CD4-positive, alpha-beta T cell treated with Interleukin-4 for 4 hours (primary cell): ENCODE measurements around the gene HAT1.

ENCODE experiments used
- DNase-seq: peaks from one replicate; pipeline ENCODE4 v3.0.0-alpha.2; 2020

HAT1 gene

GRCh38 chr2:171921970-171922229, 361 bp upstream of the HAT1 start:
- no peak for DNase-seq

DNA sequence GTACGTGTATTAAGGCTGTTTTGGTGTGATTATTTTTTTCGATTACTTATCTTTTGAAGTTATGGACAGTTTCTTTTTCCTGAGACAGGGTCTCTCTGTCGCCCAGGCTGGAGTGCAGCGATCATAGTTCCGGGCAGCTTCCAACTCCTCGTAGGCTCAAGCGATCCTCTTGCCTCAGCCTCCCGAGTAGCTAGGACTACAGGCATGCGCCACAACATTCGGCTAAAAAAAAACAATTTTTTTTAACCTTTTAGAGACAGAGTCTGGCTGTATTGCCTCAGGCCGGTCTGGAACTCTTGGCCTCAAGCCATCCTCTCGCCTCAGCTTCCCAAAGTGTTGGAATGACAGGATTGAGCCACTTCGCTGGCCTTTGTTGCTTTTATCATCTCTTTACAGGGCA, 945 bp downstream of the HAT1 start:
- DNase-seq, result no peak

- no peak for DNase-seq
These were observed 2.1 kb downstream of the HAT1 start for GRCh38 chr2:171924170-171924942.

GRCh38 chr2:171930385-171930784, 8.1 kb downstream of the HAT1 start:
- no peak for DNase-seq

- DNase-seq, result no peak
These were observed 16.9 kb downstream of the HAT1 start for GRCh38 chr2:171939058-171939742.

- no peak for DNase-seq
These were observed 17.4 kb downstream of the HAT1 start for GRCh38 chr2:171939743-171940071.

DNA sequence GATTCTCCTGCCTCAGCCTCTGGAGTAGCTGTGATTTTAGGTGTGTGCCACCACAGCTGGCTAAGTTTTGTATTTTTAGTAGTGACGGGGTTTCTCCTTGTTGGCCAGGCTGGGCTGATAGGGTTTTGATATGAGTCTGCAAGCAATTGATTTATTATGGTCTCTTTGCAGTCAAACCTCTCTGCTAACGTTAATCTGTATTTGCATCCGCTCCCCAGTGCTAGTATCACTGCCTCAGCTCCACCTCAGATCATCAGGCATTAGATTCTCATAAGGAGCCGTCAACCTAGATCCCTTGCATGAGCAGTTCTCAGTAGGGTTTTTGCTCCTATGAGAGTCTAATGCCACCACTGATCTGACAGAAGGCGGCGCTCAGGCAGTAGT, 19.0 kb downstream of the HAT1 start:
- no peak for DNase-seq

DNA sequence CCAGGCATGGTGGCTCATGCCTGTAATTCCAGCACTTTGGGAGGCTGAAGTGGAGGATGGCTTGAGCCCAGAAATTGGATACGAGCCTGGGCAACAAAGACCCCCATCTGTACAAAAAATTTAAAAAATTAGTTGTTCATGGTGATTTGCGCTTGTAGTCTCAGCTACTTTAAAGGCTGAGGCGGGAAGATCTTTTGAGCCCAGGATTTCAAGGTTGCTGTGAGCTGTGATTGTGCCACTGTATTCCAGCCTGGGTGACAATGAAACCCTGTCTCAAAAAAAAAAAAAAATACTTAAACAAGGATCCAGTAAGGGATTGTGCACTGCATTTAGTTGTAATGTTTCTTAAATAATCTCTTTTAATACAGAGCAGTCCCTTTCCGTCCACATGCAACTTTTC, 21.6 kb downstream of the HAT1 start:
- DNase-seq, result no peak

- DNase-seq, result no peak
These were observed 30.0 kb downstream of the HAT1 start for GRCh38 chr2:171952276-171952675.

- DNase-seq, result no peak
These were observed 30.5 kb downstream of the HAT1 start for GRCh38 chr2:171952748-171953147.

DNA sequence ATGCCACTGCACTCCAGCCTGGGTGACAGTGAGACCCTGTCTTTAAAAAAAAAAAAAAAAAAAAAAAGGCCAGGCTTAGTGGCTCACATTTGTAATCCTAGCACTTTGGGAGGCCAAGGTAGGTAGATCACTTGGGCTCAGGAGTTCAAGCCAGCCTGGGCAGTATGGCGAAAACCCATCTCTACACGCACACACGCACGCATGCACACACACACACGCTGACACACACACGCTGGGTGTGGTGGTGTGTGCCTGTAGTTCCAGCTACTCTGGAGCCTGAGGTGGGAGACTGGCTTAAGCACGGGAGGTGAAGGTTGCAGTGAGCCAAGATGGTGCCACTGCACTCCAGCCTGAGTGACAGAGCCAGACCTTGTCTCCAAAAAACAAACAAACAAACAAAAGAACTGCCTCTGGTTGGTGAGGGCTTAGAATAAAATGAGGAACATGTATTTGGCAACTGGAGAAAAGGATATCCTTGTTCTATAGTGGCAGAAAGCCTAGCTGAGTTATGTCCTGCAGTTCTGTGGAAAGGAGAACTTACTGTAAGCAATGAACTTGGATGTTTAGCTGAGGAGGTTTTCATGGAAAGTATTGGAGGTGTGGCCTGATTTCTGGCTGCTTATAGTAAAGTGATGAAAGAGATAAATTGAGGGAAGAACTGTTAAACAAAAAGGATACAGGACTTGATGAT, 34.0 kb downstream of the HAT1 start:
- peak; percentile 8 for DNase-seq

GRCh38 chr2:171957061-171957460, 34.8 kb downstream of the HAT1 start:
- no peak for DNase-seq

DNA sequence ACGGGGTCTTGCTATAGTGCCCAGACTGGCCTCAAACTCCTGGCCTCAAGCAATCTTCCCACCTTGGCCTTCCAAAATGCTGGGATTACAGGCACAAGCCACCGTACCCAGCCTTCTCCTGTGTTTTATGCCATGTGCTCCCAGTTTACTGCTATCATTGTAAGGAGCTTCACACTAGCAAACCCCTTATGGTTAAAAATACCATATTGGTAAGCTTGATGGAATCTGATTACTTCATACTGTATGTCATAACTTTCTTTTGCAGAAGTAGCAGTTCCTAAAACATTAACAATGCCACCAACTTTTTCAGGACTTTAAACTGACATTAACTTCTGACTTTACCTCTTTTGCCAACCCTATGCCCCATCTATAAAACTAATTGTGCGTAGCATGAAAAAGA, 36.2 kb downstream of the HAT1 start:
- no peak for DNase-seq

DNA sequence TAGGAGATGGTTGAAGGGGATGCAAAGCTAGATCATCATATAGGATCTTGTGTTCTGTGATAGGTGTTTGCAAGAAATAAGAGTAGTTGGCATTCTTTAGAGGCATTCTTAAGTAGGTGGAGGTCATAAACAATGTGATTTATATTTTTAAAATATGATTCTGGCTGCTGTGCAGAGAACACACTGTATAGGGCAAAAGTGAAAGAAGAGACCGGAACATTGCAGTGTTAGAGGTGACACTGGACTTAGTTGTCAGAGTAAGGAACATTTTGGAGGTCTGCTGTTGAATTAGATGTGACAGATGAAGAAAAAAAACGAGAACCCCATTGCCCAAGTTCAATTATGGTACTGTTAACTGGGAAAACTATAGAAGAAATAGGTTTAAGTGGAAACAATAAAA, 37.7 kb downstream of the HAT1 start:
- no peak for DNase-seq

GRCh38 chr2:171960570-171960969, 38.3 kb downstream of the HAT1 start:
- DNase-seq, result no peak

DNA sequence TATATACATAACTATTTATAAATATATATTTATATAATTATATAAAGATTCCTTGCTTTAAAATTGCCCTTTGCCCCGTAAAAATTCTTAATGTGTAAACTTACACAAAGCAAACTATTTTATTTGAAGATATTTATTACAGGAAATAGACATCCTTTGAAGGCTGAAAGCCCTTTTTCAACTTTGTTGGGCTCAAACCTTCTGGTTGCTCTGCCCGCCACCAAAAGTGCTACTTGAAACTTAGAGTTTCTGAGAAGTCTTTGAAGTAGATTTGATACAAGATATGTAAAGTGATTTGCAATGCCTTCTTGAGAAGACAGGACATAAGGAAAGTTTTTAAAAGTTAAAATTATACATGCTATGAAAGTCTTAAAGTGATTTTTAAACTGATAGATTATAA, 40.9 kb downstream of the HAT1 start:
- DNase-seq, result peak; percentile 15

DNA sequence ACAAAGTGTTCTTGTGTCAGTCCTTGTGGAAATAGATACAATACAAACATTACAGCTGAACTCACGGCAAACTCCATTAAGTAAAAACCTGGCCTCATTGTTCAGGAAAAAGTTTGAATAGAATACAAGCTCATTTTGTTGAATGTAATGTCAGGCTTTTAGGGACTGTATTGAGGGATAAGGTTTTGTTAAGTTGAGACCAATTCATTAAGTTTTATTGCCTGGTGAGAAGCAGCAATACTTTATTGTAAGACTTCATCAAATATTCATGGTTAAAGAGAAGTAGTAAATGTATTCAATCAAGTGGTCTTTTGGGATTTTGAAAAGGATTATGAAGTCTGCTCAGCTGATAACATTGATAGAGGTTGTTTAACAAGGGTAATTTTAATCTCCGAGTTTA, 42.0 kb downstream of the HAT1 start:
- DNase-seq, result no peak

GRCh38 chr2:171965238-171965637, 43.0 kb downstream of the HAT1 start:
- DNase-seq, result no peak

DNA sequence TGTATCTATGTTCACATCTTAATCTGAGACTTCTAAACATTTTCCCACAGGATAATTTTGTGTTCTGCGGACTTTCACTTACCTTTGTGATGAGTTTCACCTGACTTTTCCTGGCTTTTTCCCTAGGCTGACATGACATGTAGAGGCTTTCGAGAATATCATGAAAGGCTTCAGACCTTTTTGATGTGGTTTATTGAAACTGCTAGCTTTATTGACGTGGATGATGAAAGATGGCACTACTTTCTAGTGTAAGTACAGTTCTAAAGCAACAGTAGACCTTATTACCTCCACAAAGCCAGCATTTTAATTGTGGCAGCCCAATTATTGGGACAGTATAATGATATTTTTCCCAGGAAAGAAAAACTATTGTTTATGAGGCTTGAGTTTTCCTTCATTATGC, 43.4 kb downstream of the HAT1 start:
- DNase-seq, result no peak

- DNase-seq, result no peak
These were observed 44.0 kb downstream of the HAT1 start for GRCh38 chr2:171966235-171966634.

GRCh38 chr2:171966688-171967087, 44.4 kb downstream of the HAT1 start:
- no peak for DNase-seq

DNA sequence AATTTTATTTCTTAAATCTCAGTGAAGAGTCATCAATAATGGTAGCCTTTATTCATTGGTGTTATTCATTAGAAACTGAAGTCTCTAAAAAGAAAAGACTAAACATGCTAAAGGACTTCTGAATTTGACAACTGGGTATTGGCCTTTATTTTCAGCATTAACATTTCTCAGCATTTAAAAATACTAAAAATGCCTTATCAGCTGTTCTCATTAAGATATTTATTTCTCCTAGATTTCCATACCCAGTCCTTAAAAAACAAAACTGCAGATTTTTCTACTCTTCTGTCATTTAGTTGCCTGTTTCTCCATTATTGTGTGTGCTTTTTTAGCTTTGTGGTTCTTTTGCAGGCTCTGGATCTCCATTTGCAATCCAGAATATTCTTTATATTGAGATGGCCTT, 46.2 kb downstream of the HAT1 start:
- DNase-seq, result no peak

DNA sequence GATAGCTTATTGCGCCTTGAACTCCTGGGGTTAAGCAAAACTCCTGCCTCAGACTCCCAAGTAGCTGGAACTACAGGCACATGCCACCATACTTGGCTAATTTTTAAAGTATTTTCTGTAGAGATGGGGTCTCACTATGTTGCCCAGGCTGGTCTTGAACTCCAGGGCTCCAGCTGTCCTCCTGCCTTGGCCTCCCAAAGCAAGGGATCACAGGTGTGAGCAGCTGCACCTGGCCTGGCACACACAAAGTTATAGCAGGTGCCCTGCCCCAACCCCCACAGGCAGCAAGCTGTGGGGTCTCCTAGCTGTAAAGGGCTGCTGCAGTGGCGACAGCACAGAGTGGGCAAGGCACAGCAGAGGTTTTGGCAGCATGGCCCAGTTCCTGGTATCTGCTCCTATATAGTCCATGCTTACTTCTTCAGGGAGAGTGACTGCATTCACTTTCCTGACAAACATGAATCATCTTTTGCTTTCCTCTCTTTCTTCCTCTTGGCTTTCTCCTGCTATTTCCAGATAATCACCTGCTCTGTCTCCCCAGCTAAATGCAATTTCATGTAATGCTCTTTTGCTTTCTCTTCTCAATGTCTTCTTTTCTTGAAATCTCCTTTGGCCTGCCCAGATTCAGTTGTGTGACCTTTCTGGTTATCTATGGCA, 50.2 kb downstream of the HAT1 start:
- DNase-seq, result no peak

GRCh38 chr2:171979103-171979502, 56.8 kb downstream of the HAT1 start:
- DNase-seq, result no peak
